GM12878 (cell line): ENCODE data around the gene SLC12A5. TPM values are rescaled to one million over a fixed set of nuclear protein-coding genes. Genes with fewer than 3 reads are reported as not detected.

ENCODE experiments used
- ATAC-seq: fragments of 200-7000 bp; cut with Tn5 transposase; 3 replicates; pipeline ENCODE4 v1.9.1; 2020; ENCODE audit warnings: mild to moderate bottlenecking, moderate library complexity
- BruUV-seq: library from RNA; stranded (reverse); fragments of 400-500 nt; replicated peaks from 2 replicates; lab custom pipeline; 2021; lab: Mats Ljungman, UMichigan
- CTCF ChIA-PET: fragments of 300-600 bp; sonication (Branson Sonifier 250); formaldehyde crosslinking; extraction: SDS; loops from one replicate; lab custom pipeline; 2021; ENCODE audit warnings: inconsistent platforms; lab: Yijun Ruan, JAX
- POLR2A ChIA-PET: fragments of 350-600 bp; formaldehyde crosslinking; extraction: SDS; loops from one replicate; lab custom pipeline; 2021; ENCODE audit warnings: inconsistent platforms; lab: Charles Lee
- RAD21 ChIA-PET: fragments of 300-600 bp; sonication (Branson Sonifier 250); formaldehyde crosslinking; loops from one replicate; lab custom pipeline; 2023; ENCODE audit warnings: antibody characterized with exemption; ENCODE audit not compliant: unreplicated experiment; lab: Charles Lee
- SMC1A ChIA-PET: fragments of 300-600 bp; sonication (Branson Sonifier 250); formaldehyde crosslinking; loops from one replicate; lab custom pipeline; 2023; ENCODE audit not compliant: unreplicated experiment, uncharacterized antibody; lab: Charles Lee
- DNase-seq: peaks from one replicate; pipeline ENCODE4 v3.0.0-alpha.2; 2011; ENCODE audit warnings: low read depth, low spot score
- FAIRE-seq: peaks from 3 replicates; lab custom pipeline; 2011; peaks lifted over from hg19 to GRCh38; lab: Jason Lieb, UNC
- H2AFZ ChIP-seq: 2 replicates; pipeline ENCODE4 v1.6.0; 2011; ENCODE audit warnings: low read depth, low read length, control low read depth; ENCODE audit not compliant: control insufficient read depth
- H3K27ac ChIP-seq: 2 replicates; pipeline ENCODE4 v1.5.1; 2011; ENCODE audit warnings: control low read depth; ENCODE audit not compliant: control insufficient read depth, insufficient read depth
- H3K27me3 ChIP-seq, 2 experiments: replicated peaks in 1 of 2; 2 replicates each; pipeline versions ENCODE4 v1.6.0 to v1.6.1; 2011; ENCODE audit warnings: low read length in 1 of 2; ENCODE audit not compliant: control insufficient read depth in 2 of 2, insufficient read depth in 2 of 2
- H3K36me3 ChIP-seq, 2 experiments: 2 replicates each; pipeline ENCODE4 v1.5.1; 2011; ENCODE audit warnings: low read length in 1 of 2; ENCODE audit not compliant: control insufficient read depth in 2 of 2, insufficient read depth in 2 of 2
- H3K4me1 ChIP-seq: 2 replicates; pipeline ENCODE4 v1.6.1; 2011; ENCODE audit warnings: mild to moderate bottlenecking, low read length, moderate library complexity, mixed read lengths; ENCODE audit not compliant: control insufficient read depth, insufficient read depth
- H3K4me2 ChIP-seq: 2 replicates; pipeline ENCODE4 v1.6.0; 2011; ENCODE audit warnings: control low read depth; ENCODE audit not compliant: control insufficient read depth, insufficient read depth
- H3K4me3 ChIP-seq: fragments of 200-600 bp; sonication (generic); 2 replicates; pipeline ENCODE4 v1.5.1; 2016
- H3K79me2 ChIP-seq: 2 replicates; pipeline ENCODE4 v1.6.0; 2011; ENCODE audit warnings: low read length; ENCODE audit not compliant: control insufficient read depth, insufficient read depth
- H3K9ac ChIP-seq: 2 replicates; pipeline ENCODE4 v1.8.0; 2011; ENCODE audit warnings: low read length, control low read depth, mixed read lengths; ENCODE audit not compliant: control insufficient read depth, insufficient read depth
- H3K9me3 ChIP-seq: replicated peaks from 3 replicates; pipeline ENCODE4 v1.5.1; 2011; ENCODE audit warnings: mild to moderate bottlenecking, low read length; ENCODE audit not compliant: control insufficient read depth, insufficient read depth
- H4K20me1 ChIP-seq: 2 replicates; pipeline ENCODE4 v1.6.0; 2011; ENCODE audit not compliant: control insufficient read depth, insufficient read depth
- CBFB ChIP-seq: IDR thresholded peaks from 2 replicates; pipeline ENCODE4 v1.6.1; 2016; ENCODE audit warnings: antibody characterized with exemption, low read depth
- EZH2 ChIP-seq: IDR thresholded peaks from 2 replicates; pipeline ENCODE4 v1.6.1; 2012; ENCODE audit warnings: low read depth, mild to moderate bottlenecking, control low read depth, inconsistent platforms, low read length, borderline replicate concordance; ENCODE audit not compliant: control insufficient read depth
- FOS ChIP-seq: IDR thresholded peaks from 3 replicates; pipeline ENCODE4 v1.6.1; 2011; ENCODE audit warnings: borderline replicate concordance; ENCODE audit not compliant: insufficient read length; ENCODE audit errors: extremely low read depth
- GABPA ChIP-seq: IDR thresholded peaks from 2 replicates; pipeline ENCODE4 v1.6.1; 2014; ENCODE audit warnings: antibody characterized with exemption, low read depth, mild to moderate bottlenecking, inconsistent platforms
- JUNB ChIP-seq: IDR thresholded peaks from 2 replicates; pipeline ENCODE4 v1.6.1; 2016; ENCODE audit warnings: antibody characterized with exemption, mild to moderate bottlenecking
- JUND ChIP-seq: IDR thresholded peaks from 2 replicates; pipeline ENCODE4 v1.6.1; 2012; ENCODE audit warnings: low read depth, mild to moderate bottlenecking, low read length, improper control_type of control experiment, moderate library complexity
- MYC ChIP-seq: IDR thresholded peaks from 2 replicates; pipeline ENCODE4 v1.6.1; 2011; ENCODE audit warnings: mild to moderate bottlenecking, low read length, moderate library complexity, inconsistent platforms; ENCODE audit not compliant: insufficient read depth, insufficient replicate concordance, insufficient read length, severe bottlenecking
- RELA ChIP-seq: fragments of 450-650 bp; IDR thresholded peaks from 2 replicates; pipeline ENCODE4 v1.8.0; 2014; ENCODE audit warnings: borderline replicate concordance; ENCODE audit not compliant: partially characterized antibody
- SMAD1 ChIP-seq: fragments of 450-650 bp; IDR thresholded peaks from 2 replicates; pipeline ENCODE4 v1.6.1; 2018; ENCODE audit warnings: mild to moderate bottlenecking, low read depth; ENCODE audit not compliant: partially characterized antibody
- WRNIP1 ChIP-seq: IDR thresholded peaks from 2 replicates; pipeline ENCODE4 v1.6.1; 2011; ENCODE audit warnings: low read depth, low read length, improper control_type of control experiment, borderline replicate concordance
- ZSCAN29 ChIP-seq: fragments of 450-650 bp; IDR thresholded peaks from 2 replicates; pipeline ENCODE4 v1.6.1; 2017; ENCODE audit warnings: mild to moderate bottlenecking, moderate library complexity
- ZZZ3 ChIP-seq: IDR thresholded peaks from 2 replicates; pipeline ENCODE4 v1.6.1; 2011; ENCODE audit warnings: low read depth; ENCODE audit not compliant: control insufficient read depth, insufficient read length
- WGBS: methylation state at CpG from one replicate; pipeline ENCODE4 v1.1.6; 2016; ENCODE audit warnings: low lambda C conversion rate; ENCODE audit not compliant: insufficient replicate concordance, insufficient coverage; ENCODE audit errors: missing lambda C conversion rate; 5-methylcytosine and 5-hydroxymethylcytosine counted together
- in situ Hi-C: fragments of 300-500 bp; cut with MboI; formaldehyde crosslinking; loops from 9 replicates; pipeline ENCODE4 v1.14.3; 2018; ENCODE audit warnings: mixed read lengths
- intact Hi-C: fragments of 100-400 bp; cut with micrococcal nuclease; formaldehyde crosslinking; loops from one replicate; pipeline ENCODE4 v1.14.2; 2022; ENCODE audit not compliant: unreplicated experiment
- polyA plus RNA-seq, 11 experiments: library from polyadenylated mRNA; depleted of rRNA in 4 of 11; unstranded in 6 of 11; stranded (reverse) in 5 of 11; fragments of >200 nt; fragmentation: Nextera tagmentation in 4 of 11; fragmentation: Illumina TruSeq in 1 of 11; extraction: Ambion mirVana in 4 of 11; extraction: Trizol in 1 of 11; gene quantifications; 1 replicate in 1 of 11; 2 replicates in 10 of 11; pipeline versions ENCODE4 v1.2.1 to v1.2.3, GENCODE V29; 2011 to 2016; ENCODE audit warnings: inconsistent platforms in 2 of 11, missing spikeins in 2 of 11, low read depth in 1 of 11
- total RNA-seq, 4 experiments: library from RNA; depleted of rRNA in 3 of 4; stranded (reverse); fragments of >200 nt in 3 of 4; fragmentation: Illumina TruSeq in 1 of 4; extraction: Trizol in 1 of 4; gene quantifications; 2 replicates each; pipeline versions ENCODE4 v1.2.1 to v1.2.3, GENCODE V29; 2013 to 2021
- TF ChIP-seq, protein P1 (sequence below): IDR thresholded peaks from 2 replicates; pipeline ENCODE4 v1.6.1; 2012; ENCODE audit warnings: mild to moderate bottlenecking, low read depth, low read length
- TF ChIP-seq, protein P2 (sequence below): IDR thresholded peaks from 2 replicates; pipeline ENCODE4 v1.6.1; 2011; ENCODE audit warnings: low read depth, low read length, improper control_type of control experiment, borderline replicate concordance

Gene SLC12A5
- total and polyA plus RNA-seq, 10 of the 15 experiments (the other 5 are each of a cell fraction or from before 2014, with no cell fraction given): 0.26 to 2.7 (median 1.2) TPM

DNA sequence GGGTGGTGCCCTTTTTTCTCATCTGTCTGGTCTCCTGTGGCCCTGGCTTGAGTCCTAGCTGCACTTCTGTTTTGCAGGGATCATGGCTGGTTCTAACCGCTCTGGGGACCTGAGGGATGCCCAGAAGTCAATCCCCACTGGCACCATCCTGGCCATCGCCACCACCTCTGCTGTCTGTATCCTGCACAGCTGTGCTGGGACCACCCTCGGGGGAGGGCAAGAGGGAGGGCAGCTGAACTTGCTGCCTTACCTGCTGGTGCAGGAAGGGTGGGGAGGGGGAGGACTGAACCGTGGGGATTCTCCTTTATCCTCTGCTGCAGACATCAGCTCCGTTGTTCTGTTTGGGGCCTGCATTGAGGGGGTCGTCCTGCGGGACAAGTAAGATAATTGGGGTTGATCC is 14.5 kb downstream of the SLC12A5 start:
- DNase-seq (no peak), FAIRE-seq (no peak), ATAC-seq (no peak)
- Histone ChIP-seq H3K4me1 (no peaks in the 10 kb centered on the region), H3K4me2 (no peak overlapping the region), H3K9me3 (no peaks in the 10 kb centered on the region), H3K27ac (no peak overlapping the region), H3K36me3 (no peaks in the 10 kb centered on the region), H3K4me3 (no peak overlapping the region), H3K79me2 (no peaks in the 10 kb centered on the region), H4K20me1 (no peaks in the 10 kb centered on the region; the same call in 1 of the 2 replicates), H3K27me3 (peaks cover 0 to 5% of the 10 kb centered on the region in 2 experiments; a peak in 2 of 4 replicates), H2AFZ (no peak overlapping the region), H3K9ac (no peak overlapping the region)
- ChIA-PET CTCF (interaction anchor here (0.5 kb wide), 1 partner anchor 1031 kb away, joined by 3 read pairs; no protein-coding TSS in a partner anchor), POLR2A (no interaction called here), RAD21 (no interaction called here), SMC1A (no interaction called here)
- intact Hi-C loops: no loop called here
- 2% methylated on average over 7 of the region's 7 CpGs for WGBS
- no peak for TF ChIP-seq MYC
- in situ Hi-C loops: no loop called here
- no TSS peak for BruUV-seq

DNA sequence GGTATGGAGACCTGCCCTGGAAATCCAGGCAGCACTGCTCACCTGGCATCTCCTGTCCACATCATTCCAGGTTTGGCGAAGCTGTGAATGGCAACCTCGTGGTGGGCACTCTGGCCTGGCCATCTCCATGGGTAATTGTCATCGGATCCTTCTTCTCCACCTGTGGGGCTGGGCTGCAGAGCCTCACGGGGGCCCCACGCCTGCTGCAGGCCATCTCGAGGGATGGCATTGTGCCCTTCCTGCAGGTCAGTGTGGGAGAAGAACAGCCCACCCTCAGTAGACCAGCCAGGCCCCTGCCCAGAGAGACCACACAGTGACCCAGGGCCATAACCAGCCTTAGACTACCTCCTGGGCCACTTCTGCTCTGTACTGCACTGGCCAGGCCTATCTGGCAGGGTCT is 15.9 kb downstream of the SLC12A5 start:
- no peak for FAIRE-seq
- RAD21 ChIA-PET: no interaction called here
- TF ChIP-seq, protein P1, sequence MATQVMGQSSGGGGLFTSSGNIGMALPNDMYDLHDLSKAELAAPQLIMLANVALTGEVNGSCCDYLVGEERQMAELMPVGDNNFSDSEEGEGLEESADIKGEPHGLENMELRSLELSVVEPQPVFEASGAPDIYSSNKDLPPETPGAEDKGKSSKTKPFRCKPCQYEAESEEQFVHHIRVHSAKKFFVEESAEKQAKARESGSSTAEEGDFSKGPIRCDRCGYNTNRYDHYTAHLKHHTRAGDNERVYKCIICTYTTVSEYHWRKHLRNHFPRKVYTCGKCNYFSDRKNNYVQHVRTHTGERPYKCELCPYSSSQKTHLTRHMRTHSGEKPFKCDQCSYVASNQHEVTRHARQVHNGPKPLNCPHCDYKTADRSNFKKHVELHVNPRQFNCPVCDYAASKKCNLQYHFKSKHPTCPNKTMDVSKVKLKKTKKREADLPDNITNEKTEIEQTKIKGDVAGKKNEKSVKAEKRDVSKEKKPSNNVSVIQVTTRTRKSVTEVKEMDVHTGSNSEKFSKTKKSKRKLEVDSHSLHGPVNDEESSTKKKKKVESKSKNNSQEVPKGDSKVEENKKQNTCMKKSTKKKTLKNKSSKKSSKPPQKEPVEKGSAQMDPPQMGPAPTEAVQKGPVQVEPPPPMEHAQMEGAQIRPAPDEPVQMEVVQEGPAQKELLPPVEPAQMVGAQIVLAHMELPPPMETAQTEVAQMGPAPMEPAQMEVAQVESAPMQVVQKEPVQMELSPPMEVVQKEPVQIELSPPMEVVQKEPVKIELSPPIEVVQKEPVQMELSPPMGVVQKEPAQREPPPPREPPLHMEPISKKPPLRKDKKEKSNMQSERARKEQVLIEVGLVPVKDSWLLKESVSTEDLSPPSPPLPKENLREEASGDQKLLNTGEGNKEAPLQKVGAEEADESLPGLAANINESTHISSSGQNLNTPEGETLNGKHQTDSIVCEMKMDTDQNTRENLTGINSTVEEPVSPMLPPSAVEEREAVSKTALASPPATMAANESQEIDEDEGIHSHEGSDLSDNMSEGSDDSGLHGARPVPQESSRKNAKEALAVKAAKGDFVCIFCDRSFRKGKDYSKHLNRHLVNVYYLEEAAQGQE: no peak
- TF ChIP-seq ZZZ3: no peak
- no peak for TF ChIP-seq ZSCAN29
- no peak for TF ChIP-seq JUNB
- no peak for TF ChIP-seq FOS
- TF ChIP-seq, protein P2, sequence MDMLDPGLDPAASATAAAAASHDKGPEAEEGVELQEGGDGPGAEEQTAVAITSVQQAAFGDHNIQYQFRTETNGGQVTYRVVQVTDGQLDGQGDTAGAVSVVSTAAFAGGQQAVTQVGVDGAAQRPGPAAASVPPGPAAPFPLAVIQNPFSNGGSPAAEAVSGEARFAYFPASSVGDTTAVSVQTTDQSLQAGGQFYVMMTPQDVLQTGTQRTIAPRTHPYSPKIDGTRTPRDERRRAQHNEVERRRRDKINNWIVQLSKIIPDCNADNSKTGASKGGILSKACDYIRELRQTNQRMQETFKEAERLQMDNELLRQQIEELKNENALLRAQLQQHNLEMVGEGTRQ: no peak
- no peak for TF ChIP-seq EZH2
- TF ChIP-seq JUND: no peak
- TF ChIP-seq RELA: no peak
- no peak for TF ChIP-seq WRNIP1
- TF ChIP-seq CBFB: no peak
- no peak for TF ChIP-seq GABPA
- TF ChIP-seq SMAD1: no peak

More for the DNA sequence above, 15.9 kb downstream of the SLC12A5 start:
- ChIA-PET POLR2A (no interaction called here), SMC1A (no interaction called here), CTCF (no interaction called here)
- H3K9ac ChIP-seq: no peak overlapping the region
- H3K79me2 ChIP-seq: no peaks in the 10 kb centered on the region
- H3K4me2 ChIP-seq: no peak overlapping the region
- peaks cover 0 to 5% of the 10 kb centered on the region in 2 experiments; a peak in 2 of 4 replicates for H3K27me3 ChIP-seq
- H3K4me3 ChIP-seq: no peak overlapping the region
- no peaks in the 10 kb centered on the region; the same call in 1 of the 2 replicates for H4K20me1 ChIP-seq
- intact Hi-C loops: no loop called here
- DNase-seq (no peak), ATAC-seq (no peak)
- BruUV-seq: no TSS peak
- in situ Hi-C loops: no loop called here
- WGBS: 14% methylated on average over 6 of the region's 6 CpGs
- no peak overlapping the region for H2AFZ ChIP-seq
- no peaks in the 10 kb centered on the region for H3K36me3 ChIP-seq
- H3K9me3 ChIP-seq: no peaks in the 10 kb centered on the region
- no peak overlapping the region for H3K27ac ChIP-seq
- H3K4me1 ChIP-seq: no peaks in the 10 kb centered on the region
